GM12864 (cell line): ENCODE data around the gene PRG2.

Experiments
- DNase-seq: peaks from one replicate; pipeline ENCODE4 v3.0.0-alpha.2; 2011; ENCODE audit warnings: low read depth
- H3K4me3 ChIP-seq: 2 replicates; pipeline ENCODE4 v1.5.1; 2011; ENCODE audit warnings: mild to moderate bottlenecking, low read depth, low read length, control low read depth
- CTCF ChIP-seq: IDR thresholded peaks from 2 replicates; pipeline ENCODE4 v1.5.1; 2011; ENCODE audit warnings: low read depth, mild to moderate bottlenecking, moderate library complexity, low read length, control low read depth, inconsistent platforms; ENCODE audit errors: missing control alignments

PRG2 gene

GRCh38 chr11:57348052-57348451 is 42.4 kb downstream of the PRG2 start:
- no peak overlapping the region for H3K4me3 ChIP-seq
- TF ChIP-seq CTCF, result no peak

GRCh38 chr11:57347336-57347735 is 43.1 kb downstream of the PRG2 start:
- DNase-seq, result no peak
- H3K4me3 ChIP-seq, result no peak overlapping the region
- TF ChIP-seq CTCF, result no peak

More at GRCh38 chr11:57348052-57348451, 42.4 kb downstream of the PRG2 start:
- DNase-seq, result no peak

- peak; percentile 26 for DNase-seq
- peak; percentile 75 for TF ChIP-seq CTCF
- H3K4me3 ChIP-seq, result no peak overlapping the region
Observed at GRCh38 chr11:57345555-57346211, 44.8 kb downstream of the PRG2 start.

GRCh38 chr11:57344826-57345225 is 45.6 kb downstream of the PRG2 start:
- H3K4me3 ChIP-seq, result no peak overlapping the region

GRCh38 chr11:57343825-57344224 is 46.6 kb downstream of the PRG2 start:
- TF ChIP-seq CTCF, result no peak
- no peak overlapping the region for H3K4me3 ChIP-seq

More at GRCh38 chr11:57344826-57345225, 45.6 kb downstream of the PRG2 start:
- no peak for TF ChIP-seq CTCF
- DNase-seq, result no peak

GRCh38 chr11:57342702-57343101 is 47.7 kb downstream of the PRG2 start:
- H3K4me3 ChIP-seq, result no peak overlapping the region
- no peak for DNase-seq
- no peak for TF ChIP-seq CTCF

More at GRCh38 chr11:57343825-57344224, 46.6 kb downstream of the PRG2 start:
- DNase-seq, result no peak

GRCh38 chr11:57341250-57341808 is 49.1 kb downstream of the PRG2 start:
- no peak overlapping the region for H3K4me3 ChIP-seq
- no peak for DNase-seq
- no peak for TF ChIP-seq CTCF
